Measurements from ENCODE around the gene CLIP2.

Gene CLIP2

DNA sequence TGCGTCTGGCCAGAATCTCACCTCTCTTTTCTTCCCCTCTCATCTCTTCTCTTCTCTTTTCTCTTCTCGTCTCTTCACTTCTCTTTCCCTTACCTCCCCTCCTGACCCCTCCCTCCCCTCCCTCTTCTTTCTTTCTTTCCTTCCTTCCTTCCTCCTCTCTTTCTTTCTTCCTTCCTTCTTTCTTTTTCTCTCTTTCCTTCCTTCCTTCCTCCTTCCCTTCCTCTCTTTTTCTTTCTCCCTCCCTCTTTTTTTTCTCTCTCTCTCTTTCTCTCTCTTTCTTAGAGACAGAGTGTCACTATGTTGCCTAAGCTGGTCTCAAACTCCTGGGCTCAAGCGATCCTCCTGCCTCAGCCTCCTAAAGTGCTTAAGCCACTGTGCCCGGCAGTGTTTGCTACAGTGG, 159.9 kb downstream of the CLIP2 start:
- peaks cover 16% of the 10 kb centered on the region for H3K4me1 Mint-ChIP-seq
- H3K36me3 Mint-ChIP-seq (ENCODE audit: low read depth), result no peaks in the 10 kb centered on the region
- no peak for DNase-seq
- H3K4me3 Mint-ChIP-seq, result no peak overlapping the region
- TF ChIP-seq, protein P1, sequence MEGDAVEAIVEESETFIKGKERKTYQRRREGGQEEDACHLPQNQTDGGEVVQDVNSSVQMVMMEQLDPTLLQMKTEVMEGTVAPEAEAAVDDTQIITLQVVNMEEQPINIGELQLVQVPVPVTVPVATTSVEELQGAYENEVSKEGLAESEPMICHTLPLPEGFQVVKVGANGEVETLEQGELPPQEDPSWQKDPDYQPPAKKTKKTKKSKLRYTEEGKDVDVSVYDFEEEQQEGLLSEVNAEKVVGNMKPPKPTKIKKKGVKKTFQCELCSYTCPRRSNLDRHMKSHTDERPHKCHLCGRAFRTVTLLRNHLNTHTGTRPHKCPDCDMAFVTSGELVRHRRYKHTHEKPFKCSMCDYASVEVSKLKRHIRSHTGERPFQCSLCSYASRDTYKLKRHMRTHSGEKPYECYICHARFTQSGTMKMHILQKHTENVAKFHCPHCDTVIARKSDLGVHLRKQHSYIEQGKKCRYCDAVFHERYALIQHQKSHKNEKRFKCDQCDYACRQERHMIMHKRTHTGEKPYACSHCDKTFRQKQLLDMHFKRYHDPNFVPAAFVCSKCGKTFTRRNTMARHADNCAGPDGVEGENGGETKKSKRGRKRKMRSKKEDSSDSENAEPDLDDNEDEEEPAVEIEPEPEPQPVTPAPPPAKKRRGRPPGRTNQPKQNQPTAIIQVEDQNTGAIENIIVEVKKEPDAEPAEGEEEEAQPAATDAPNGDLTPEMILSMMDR (IDR thresholded peaks at IDR 0.05), result no peak
- H3K9me3 Mint-ChIP-seq, result no peaks in the 10 kb centered on the region
- no peak overlapping the region for H3K27ac Mint-ChIP-seq
- H3K27me3 Mint-ChIP-seq (ENCODE audit: low read depth, poor library complexity), result peaks cover 8% of the 10 kb centered on the region

DNA sequence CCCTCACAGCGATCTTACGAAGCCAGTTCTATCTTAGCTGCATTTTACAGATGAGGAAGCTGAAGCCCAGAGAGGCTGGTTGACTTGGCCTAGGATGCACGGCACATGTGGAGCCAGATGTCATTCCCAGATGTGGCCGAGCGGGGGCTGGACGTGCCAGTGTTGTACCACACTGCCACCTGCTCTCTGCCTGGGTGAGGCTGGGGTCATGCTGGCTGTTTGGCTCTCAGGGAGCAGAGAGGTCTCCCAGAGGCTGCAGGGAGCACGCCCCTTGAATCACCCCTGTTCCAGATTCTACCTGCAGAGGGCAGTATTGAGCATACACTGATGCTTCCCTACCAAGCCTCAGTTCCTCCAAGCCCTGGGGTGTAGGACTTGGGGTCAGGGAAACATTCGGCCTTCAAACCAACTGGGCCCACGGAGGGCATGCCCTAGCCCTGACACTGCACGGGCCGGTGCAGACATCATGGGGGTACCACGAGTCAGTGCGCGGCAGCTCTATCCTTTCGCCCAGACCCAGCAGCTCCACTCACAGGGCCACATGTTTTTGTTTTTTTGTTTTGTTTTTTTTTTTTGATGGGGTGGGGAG, 160.7 kb downstream of the CLIP2 start:
- DNase-seq, result peak; percentile 70
- Mint-ChIP-seq H3K4me3 (no peak overlapping the region), H3K27me3 (ENCODE audit: low read depth, poor library complexity) (peaks cover 8% of the 10 kb centered on the region), H3K4me1 (peaks cover 10% of the 10 kb centered on the region), H3K27ac (no peak overlapping the region), H3K36me3 (ENCODE audit: low read depth) (no peaks in the 10 kb centered on the region), H3K9me3 (no peaks in the 10 kb centered on the region)
- TF ChIP-seq, protein P1 (IDR thresholded peaks at IDR 0.05), result peak; percentile 73

DNA sequence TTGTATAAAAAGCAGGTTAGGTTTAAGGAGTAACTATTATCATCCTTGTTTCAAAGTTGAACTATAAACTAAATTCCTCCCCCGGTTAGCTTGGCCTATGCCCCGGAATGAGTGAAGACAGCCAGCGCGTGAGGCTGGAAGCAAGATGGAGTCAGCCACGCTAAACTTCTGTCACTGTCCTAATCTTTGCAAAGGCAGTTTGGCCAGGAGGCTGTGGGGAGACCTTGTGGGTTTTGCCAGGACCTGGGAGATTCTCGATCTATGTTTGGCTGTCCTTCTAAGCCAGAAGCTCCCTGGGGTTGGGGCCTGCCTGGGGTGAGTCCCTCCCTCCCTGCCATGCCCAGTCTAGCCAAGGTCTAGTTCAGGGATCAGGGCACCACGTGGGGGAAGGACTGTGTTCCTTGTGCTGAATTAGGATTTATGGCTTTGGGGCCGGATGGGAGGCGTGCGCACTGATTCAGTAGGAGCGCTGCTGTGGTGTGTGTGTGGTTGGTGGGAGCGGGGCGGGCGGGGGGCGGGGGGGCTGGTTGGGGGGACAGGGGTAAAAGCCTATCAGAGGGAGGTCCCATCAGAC, 163.6 kb downstream of the CLIP2 start:
- Mint-ChIP-seq H3K27me3 (ENCODE audit: low read depth, poor library complexity) (peaks cover 8% of the 10 kb centered on the region), H3K36me3 (ENCODE audit: low read depth) (peaks cover 7% of the 10 kb centered on the region), H3K4me1 (peaks cover 34% of the 10 kb centered on the region), H3K27ac (no peak overlapping the region), H3K4me3 (peak overlapping the region; percentile 76), H3K9me3 (no peaks in the 10 kb centered on the region)
- TF ChIP-seq, protein P1 (IDR thresholded peaks at IDR 0.05), result no peak
- DNase-seq, result peak; percentile 51

DNA sequence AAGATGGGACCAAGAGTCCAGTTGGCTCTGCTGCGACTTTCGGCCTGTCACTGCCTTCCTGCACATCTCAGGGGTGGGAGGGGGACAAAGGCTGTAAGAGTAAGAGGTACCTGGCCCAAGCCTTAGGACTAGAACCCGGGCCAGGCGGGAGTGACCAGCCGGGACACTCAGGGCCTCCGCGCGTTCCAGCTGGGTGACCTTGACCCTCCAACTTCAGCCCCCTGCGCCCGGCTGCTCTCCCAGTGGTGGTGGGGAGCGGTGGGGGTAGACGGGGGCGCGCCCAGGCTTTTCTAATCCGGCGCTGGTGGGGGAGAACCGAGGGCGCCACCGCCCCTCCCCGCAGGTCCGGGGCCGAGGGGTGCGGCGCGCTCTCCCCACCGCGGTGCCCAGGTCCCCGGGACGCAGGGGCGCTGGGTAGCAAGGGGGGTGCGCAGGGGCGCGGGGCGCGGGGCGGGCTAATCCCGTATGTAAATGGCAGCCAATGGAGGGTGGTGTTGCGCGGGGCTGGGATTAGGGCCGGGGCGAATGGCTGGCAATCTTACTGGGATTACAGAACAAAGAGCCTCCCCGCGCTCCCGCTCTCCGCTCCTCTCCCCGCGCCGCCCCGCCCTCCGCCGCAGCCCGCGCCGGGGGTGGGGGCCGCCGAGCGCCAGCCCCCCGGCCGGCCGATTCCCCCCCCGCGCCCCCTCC, 164.3 kb downstream of the CLIP2 start, which contains the start of gene GTF2IRD1:
TSS of gene GTF2IRD1 (plus strand) at position 585 of the 690 bp plus-strand sequence. CDS start 54,175 bp downstream, outside the sequence.
- Mint-ChIP-seq H3K27ac (no peak within 1 kb of the TSS), H3K4me1 (peaks cover 40% of the 10 kb centered on the region), H3K36me3 (ENCODE audit: low read depth) (peaks cover 7% of the 10 kb centered on the region), H3K4me3 (peak within 1 kb of the TSS; percentile 77), H3K9me3 (no peaks in the 10 kb centered on the region), H3K27me3 (ENCODE audit: low read depth, poor library complexity) (peaks cover 8% of the 10 kb centered on the region)
- peak; percentile 77 for DNase-seq
- TF ChIP-seq, protein P1 (IDR thresholded peaks at IDR 0.05), result no peak

DNA sequence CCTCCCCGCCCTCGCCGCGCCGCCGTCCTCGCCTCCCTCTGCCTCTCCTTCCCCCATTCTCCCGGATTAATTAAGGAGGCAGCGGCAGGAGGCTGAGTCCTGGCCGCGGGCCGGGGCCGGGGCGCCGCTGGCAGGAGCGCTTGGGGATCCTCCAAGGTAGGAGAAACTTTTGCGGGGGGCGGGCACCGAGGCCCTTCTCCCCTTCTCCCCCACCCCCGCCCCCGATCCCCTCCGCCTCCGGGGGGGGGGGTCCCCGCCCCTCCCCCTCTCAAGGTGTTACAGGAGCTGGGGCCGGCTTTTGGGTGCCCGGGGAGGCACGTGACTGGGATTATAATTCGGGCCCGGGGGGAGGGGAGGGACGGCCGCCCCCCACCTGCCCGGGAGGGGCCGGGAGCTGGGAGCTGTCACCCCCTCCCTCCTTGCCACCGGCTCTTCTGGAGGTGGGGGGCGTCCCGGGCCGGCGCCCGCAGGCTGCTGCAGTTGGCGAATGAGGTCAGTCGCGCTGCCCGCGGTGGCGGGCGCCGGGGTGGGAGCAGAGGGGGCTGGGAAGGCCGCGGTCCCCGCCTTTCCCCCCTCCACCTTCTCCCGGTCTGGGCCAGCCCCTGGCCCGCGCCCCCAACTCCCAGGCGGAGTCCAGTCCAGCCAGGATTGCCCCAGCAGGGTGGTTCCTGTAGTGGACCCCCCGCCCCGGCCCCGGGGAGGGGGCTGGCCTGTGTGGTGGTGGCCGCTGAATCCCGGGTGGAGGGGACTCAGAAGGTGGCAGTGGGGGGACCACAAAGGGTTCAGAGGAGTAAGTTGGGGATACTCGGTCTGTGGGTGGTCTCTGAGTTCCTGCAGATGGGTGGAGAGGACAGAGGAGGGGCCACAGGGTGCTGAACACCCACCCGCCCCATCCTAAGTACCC, 165.1 kb downstream of the CLIP2 start:
- Mint-ChIP-seq H3K27me3 (ENCODE audit: low read depth, poor library complexity) (peaks cover 5% of the 10 kb centered on the region), H3K27ac (no peak overlapping the region), H3K4me1 (peaks cover 46% of the 10 kb centered on the region), H3K36me3 (ENCODE audit: low read depth) (peaks cover 7% of the 10 kb centered on the region), H3K4me3 (peak overlapping the region; percentile 77), H3K9me3 (no peaks in the 10 kb centered on the region)
- TF ChIP-seq, protein P1 (IDR thresholded peaks at IDR 0.05), result no peak
- peak; percentile 50 for DNase-seq
